SH-SY5Y (cell line): ENCODE results near the gene RPS6KL1.

ENCODE experiments used
- GATA2 ChIP-seq: IDR thresholded peaks from 2 replicates; pipeline ENCODE4 v1.6.1; 2011; ENCODE audit warnings: mild to moderate bottlenecking, low read depth, low read length
- GATA3 ChIP-seq: IDR thresholded peaks from 2 replicates; pipeline ENCODE4 v1.6.1; 2011; ENCODE audit warnings: low read depth, mild to moderate bottlenecking, low read length, moderate library complexity

The RPS6KL1 gene

GRCh38 chr14:74947353-74948227 lies 24.5 kb upstream of the RPS6KL1 start:
- TF ChIP-seq GATA3 (no peak), GATA2 (no peak)

DNA sequence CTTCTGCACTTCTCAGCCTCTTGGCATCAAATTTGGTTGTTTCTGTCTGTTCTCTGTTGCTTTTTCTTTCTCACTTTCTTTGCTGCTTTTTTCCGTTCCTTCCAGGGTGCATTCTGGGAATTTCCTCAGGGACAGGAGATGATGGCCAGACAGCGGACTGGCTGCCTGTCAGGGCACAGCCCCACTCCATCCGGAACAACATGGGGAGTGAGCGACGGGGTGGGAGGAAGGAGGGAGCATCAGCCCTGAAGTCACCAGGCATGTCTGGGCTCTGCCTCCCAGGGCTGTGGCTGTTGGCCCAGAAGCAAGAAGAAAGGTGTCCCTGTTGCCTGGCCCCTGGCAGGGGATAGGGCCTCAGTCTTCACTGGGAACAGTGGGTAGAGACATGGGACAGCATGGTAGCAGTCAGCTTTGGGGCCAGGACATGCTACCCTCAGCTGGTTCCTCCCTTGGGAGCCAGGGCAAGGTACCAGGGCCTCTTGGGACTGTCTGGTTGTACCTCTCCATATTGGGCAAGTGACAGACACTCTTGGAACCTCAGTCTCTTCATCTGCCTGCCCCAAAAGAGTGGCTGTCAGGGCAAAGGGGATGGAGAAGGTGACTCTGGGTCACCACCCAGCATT lies 23.7 kb upstream of the RPS6KL1 start:
- TF ChIP-seq GATA3 (no peak), GATA2 (no peak)

- TF ChIP-seq GATA3 (no peak), GATA2 (no peak)
Observed at GRCh38 chr14:74945852-74946658, 23.0 kb upstream of the RPS6KL1 start.

- no peak for TF ChIP-seq GATA2
- TF ChIP-seq GATA3, result no peak
Observed at GRCh38 chr14:74945261-74945851, 22.3 kb upstream of the RPS6KL1 start.

DNA sequence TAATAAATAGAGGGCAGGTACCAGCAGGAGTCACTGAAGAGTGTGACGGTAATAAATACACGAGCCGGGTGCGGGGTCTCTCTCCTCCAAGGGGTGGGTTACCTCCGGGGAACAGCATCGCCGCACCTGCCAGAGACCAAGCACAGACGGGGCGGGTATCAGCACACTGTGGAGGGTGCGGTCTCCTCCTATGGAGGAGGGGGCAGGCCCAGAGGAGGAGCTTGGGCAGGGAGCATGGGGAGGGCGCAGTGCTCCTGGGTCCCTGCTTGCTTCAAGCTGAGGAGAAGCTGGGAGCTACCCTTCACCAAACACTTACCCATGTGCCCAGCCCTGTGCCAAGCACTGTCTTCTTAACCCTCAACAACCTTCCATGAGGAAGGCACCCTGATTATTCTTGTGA lies 19.5 kb upstream of the RPS6KL1 start:
- no peak for TF ChIP-seq GATA2
- no peak for TF ChIP-seq GATA3

DNA sequence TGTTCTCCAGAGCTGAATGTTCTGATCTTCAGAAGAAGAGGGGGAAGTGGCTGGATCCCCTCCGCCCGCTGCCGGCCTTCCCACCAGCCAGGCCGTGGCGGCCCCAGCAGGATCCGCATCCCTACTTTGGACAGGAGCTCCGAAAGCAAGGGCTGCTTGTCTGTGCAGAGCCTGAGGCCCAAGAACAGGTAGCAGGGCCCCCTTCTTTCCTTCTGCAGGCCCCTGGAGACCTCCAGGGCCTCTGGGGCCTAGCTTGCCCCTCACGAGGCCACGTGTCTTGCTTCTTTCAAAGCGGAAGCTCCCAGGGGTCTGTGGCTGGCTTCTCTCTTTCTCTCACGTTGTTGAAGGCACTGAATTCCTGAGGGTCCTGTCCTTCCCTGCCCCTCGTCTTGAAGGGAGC lies 19.1 kb upstream of the RPS6KL1 start:
- TF ChIP-seq GATA3 (no peak), GATA2 (no peak)

- no peak for TF ChIP-seq GATA2
- TF ChIP-seq GATA3, result no peak
Observed at GRCh38 chr14:74941676-74942097, 18.6 kb upstream of the RPS6KL1 start.

DNA sequence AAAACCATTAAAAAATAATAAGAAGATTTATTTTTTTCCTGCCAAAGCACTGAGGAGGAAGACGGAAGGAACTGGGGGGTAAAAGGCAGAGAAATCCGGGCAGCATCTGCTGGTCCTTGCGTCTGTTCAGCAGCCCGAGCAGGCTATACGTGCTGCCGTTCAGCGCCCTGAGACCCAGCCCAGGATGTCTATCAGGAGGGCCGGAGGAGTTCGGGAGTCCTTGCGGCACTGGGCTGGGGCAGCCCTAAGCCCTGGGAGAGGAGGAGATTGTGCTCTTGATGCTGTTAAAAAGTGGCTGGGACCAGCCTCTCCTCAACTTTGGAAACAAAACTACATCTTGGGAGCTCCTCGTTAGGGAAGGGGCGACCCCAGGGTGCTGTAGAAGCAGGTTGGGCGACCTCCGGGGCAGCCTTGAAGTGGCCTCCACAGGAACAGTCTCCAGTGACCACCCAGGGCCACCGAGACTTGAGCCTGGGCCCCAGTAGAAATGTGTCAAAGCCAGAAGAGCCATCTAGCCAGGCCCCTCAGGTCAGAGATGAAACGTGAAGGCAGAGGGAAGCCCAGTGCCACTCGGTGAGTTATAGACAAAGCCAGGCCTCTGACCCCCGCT lies 18.0 kb upstream of the RPS6KL1 start:
- no peak for TF ChIP-seq GATA2
- TF ChIP-seq GATA3, result no peak

GRCh38 chr14:74938531-74939495 lies 15.8 kb upstream of the RPS6KL1 start:
- TF ChIP-seq GATA2, result no peak
- no peak for TF ChIP-seq GATA3

DNA sequence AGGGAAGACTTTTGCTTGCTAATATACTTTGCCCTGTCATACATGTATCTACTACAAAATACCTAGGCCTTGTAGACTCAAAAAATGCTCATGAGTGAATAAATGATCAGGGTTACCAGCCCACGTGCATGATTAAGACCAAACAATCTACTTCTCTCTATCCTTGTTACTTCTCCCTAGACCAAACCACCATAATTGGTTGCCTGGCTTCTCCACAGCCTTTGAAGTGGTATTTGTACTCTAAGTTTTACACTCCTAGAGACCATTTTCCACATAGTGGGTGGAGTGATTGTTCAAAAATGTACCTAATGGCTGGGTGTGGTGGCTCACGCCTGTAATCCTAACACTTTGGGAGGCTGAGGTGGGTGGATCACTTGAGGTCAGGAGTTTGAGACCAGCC lies 14.1 kb upstream of the RPS6KL1 start:
- TF ChIP-seq GATA2 (no peak), GATA3 (no peak)

DNA sequence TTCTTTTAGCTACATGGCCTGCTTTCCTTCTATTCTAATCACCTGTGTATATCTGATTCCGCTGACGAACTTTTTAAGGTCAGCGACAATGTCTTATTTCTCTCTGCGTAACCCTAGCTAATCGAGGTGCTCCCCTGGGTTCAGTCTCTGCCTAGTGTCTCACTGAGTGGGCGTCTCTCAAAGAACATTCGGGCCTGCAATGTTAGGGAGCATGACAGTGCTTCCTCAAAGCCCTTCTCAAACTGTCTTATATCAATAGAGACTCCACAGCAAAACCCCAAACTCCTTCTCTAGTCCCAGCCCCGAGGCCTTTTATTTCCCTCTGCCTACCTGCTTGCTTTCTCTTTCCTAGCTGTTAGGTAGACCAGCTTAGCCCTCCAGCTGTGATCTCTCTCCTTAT lies 13.7 kb upstream of the RPS6KL1 start:
- TF ChIP-seq GATA2 (no peak), GATA3 (no peak)

DNA sequence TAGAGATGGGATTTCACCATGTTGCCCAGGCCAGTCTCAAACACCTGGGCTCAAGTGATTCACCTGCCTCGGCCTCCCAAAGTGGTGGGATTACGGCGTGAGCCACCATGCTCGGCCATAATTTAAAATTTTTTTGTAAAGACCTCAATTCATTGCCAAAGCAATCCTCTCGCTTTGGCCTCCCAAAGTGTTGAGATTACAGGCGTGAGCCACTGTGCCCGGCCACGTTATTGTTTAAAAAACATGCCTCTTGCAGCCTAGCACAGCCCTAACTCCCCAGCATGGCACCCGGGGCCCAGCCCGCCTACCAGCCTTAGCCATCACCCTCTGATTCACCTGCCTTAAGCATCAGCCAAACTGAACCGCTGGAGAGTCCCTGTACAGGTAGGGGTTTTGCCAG lies 13.1 kb upstream of the RPS6KL1 start:
- TF ChIP-seq GATA2, result no peak
- no peak for TF ChIP-seq GATA3

GRCh38 chr14:74935360-74935680 lies 12.3 kb upstream of the RPS6KL1 start:
- TF ChIP-seq GATA3, result no peak
